GM12872 (cell line): ENCODE measurements around the gene PPP4R3A.
A peak's percentile ranks its signal among the peaks of the same experiment; 100 is the strongest.

ENCODE experiments used
- TF ChIP-seq, protein P1 (sequence below): IDR thresholded peaks from 3 replicates; pipeline ENCODE4 v1.5.1; 2011; ENCODE audit warnings: low read depth, mild to moderate bottlenecking, low read length, moderate library complexity; ENCODE audit not compliant: insufficient read depth

The PPP4R3A gene

GRCh38 chr14:91501951-91502930 lies 7.9 kb downstream of the PPP4R3A start:
- TF ChIP-seq, protein P1, sequence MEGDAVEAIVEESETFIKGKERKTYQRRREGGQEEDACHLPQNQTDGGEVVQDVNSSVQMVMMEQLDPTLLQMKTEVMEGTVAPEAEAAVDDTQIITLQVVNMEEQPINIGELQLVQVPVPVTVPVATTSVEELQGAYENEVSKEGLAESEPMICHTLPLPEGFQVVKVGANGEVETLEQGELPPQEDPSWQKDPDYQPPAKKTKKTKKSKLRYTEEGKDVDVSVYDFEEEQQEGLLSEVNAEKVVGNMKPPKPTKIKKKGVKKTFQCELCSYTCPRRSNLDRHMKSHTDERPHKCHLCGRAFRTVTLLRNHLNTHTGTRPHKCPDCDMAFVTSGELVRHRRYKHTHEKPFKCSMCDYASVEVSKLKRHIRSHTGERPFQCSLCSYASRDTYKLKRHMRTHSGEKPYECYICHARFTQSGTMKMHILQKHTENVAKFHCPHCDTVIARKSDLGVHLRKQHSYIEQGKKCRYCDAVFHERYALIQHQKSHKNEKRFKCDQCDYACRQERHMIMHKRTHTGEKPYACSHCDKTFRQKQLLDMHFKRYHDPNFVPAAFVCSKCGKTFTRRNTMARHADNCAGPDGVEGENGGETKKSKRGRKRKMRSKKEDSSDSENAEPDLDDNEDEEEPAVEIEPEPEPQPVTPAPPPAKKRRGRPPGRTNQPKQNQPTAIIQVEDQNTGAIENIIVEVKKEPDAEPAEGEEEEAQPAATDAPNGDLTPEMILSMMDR = no peak

GRCh38 chr14:91501348-91501747 lies 8.8 kb downstream of the PPP4R3A start:
- TF ChIP-seq, protein P1 = no peak

- TF ChIP-seq, protein P1 = no peak
Observed at GRCh38 chr14:91496790-91497189, 13.3 kb downstream of the PPP4R3A start.

GRCh38 chr14:91493169-91493568 lies 16.9 kb downstream of the PPP4R3A start:
- TF ChIP-seq, protein P1 = no peak

DNA sequence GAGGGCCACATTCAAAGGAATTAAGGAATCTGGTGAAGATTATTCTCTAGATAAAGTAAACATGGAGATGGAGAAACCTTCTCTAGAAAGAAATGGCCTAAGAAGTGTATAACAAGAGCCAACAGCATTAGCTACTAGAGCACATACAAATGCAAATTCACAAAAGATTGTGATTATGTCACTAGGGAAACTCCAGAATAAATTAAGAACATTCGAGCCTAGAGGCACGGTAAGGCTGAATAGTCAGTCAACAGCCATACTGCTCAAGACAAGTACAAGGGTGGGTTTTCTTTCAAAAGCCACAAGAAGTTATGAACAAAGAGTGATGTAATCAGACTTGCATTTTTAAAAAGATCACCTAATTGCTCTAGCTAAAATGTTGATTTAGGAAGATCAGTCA lies 25.4 kb downstream of the PPP4R3A start:
- TF ChIP-seq, protein P1 = no peak

DNA sequence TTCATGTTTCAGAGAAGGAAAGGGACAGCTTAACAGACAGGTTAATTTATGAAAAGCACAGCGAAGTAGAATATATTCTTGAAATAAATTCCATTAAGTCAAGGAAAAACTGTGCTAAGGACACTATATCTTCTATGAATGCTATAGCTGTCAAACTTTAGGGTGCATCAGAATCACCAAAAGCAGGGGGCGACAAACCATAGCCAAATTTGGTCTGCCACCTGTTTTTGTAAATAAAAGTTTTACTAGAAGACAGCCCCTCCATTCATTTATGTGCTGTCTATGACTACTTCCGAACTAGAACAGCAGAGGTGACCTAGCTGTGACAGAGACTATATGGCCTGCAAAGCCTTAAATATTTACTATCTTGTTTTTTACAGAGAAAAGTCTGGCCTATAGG lies 25.9 kb downstream of the PPP4R3A start:
- TF ChIP-seq, protein P1 = peak; percentile 26; the same call in 1 of the 3 replicates

GRCh38 chr14:91482263-91483013 lies 27.7 kb downstream of the PPP4R3A start:
- TF ChIP-seq, protein P1 = no peak
